ENCODE data around the gene NEMF.
"Not testable (repeated sequence)": the region's sequence is repeated elsewhere in the genome, so short reads cannot be mapped to it uniquely, and the experiment has no call there.

The NEMF gene

GRCh38 chr14:49852301-49853157 lies at the start of gene NEMF:
Gene NEMF, minus strand, starts transcription at chr14:49852788. Its CDS starts 35 bp downstream, at chr14:49852753.
- peak; percentile 74 for DNase-seq (ENCODE audit: low read depth)

- no peak for DNase-seq (ENCODE audit: low read depth)
Observed at GRCh38 chr14:49900973-49901372, 48.4 kb upstream of the NEMF start.

GRCh38 chr14:49898485-49898884 lies 45.9 kb upstream of the NEMF start:
- DNase-seq (ENCODE audit: low read depth): no peak

GRCh38 chr14:49897965-49898364 lies 45.4 kb upstream of the NEMF start:
- DNase-seq (ENCODE audit: low read depth): no peak

- DNase-seq (ENCODE audit: low read depth): no peak
Observed at GRCh38 chr14:49897414-49897813, 44.8 kb upstream of the NEMF start.

- no peak for DNase-seq (ENCODE audit: low read depth)
Observed at GRCh38 chr14:49896966-49897365, 44.4 kb upstream of the NEMF start.

GRCh38 chr14:49896272-49896671 lies 43.7 kb upstream of the NEMF start:
- DNase-seq (ENCODE audit: low read depth): not testable (repeated sequence)

GRCh38 chr14:49895480-49895879 lies 42.9 kb upstream of the NEMF start:
- no peak for DNase-seq (ENCODE audit: low read depth)

GRCh38 chr14:49894214-49895107 lies 41.9 kb upstream of the NEMF start:
- not testable (repeated sequence) for DNase-seq (ENCODE audit: low read depth)

- no peak for DNase-seq (ENCODE audit: low read depth)
Observed at GRCh38 chr14:49893309-49894213, 41.0 kb upstream of the NEMF start.

- DNase-seq (ENCODE audit: low read depth): peak; percentile 94
Observed at GRCh38 chr14:49892636-49893308, 40.2 kb upstream of the NEMF start, which contains the start of gene ARF6. Gene ARF6, plus strand, starts transcription at chr14:49893082. Its CDS starts 655 bp downstream, at chr14:49893737.

GRCh38 chr14:49892301-49892635 lies 39.7 kb upstream of the NEMF start:
- peak; percentile 89 for DNase-seq (ENCODE audit: low read depth)

GRCh38 chr14:49888293-49888692 lies 35.7 kb upstream of the NEMF start:
- no peak for DNase-seq (ENCODE audit: low read depth)

GRCh38 chr14:49886523-49886922 lies 33.9 kb upstream of the NEMF start:
- DNase-seq (ENCODE audit: low read depth): no peak

- peak; percentile 29 for DNase-seq (ENCODE audit: low read depth)
Observed at GRCh38 chr14:49882826-49883694, 30.5 kb upstream of the NEMF start.

- DNase-seq (ENCODE audit: low read depth): no peak
Observed at GRCh38 chr14:49881350-49882001, 28.9 kb upstream of the NEMF start.

GRCh38 chr14:49880267-49881064 lies 27.9 kb upstream of the NEMF start:
- no peak for DNase-seq (ENCODE audit: low read depth)

- peak; percentile 47 for DNase-seq (ENCODE audit: low read depth)
Observed at GRCh38 chr14:49879646-49880204, 27.1 kb upstream of the NEMF start.
